HG02798 (cell line): ENCODE measurements around the gene DDX18.

Source experiments
- ATAC-seq: cut with Tn5 transposase; IDR thresholded peaks from one replicate; pipeline ENCODE4 v1.9.1; 2021; ENCODE audit warnings: mild to moderate bottlenecking; ENCODE audit not compliant: unreplicated experiment, poor library complexity

DDX18 gene

GRCh38 chr2:117832905-117833613 is 18.6 kb downstream of the DDX18 start:
- no peak for ATAC-seq

GRCh38 chr2:117833911-117834310 is 19.4 kb downstream of the DDX18 start:
- ATAC-seq, result peak; percentile 41

GRCh38 chr2:117834992-117835391 is 20.5 kb downstream of the DDX18 start:
- ATAC-seq, result no peak

GRCh38 chr2:117835990-117836760 is 21.7 kb downstream of the DDX18 start:
- peak; percentile 85 for ATAC-seq

- ATAC-seq, result no peak
Measured at GRCh38 chr2:117845304-117845703, 30.8 kb downstream of the DDX18 start.

GRCh38 chr2:117850015-117850414 is 35.5 kb downstream of the DDX18 start:
- ATAC-seq, result no peak

- ATAC-seq, result no peak
Measured at GRCh38 chr2:117850461-117850860, 36.0 kb downstream of the DDX18 start.

- no peak for ATAC-seq
Measured at GRCh38 chr2:117851969-117852368, 37.5 kb downstream of the DDX18 start.

GRCh38 chr2:117853316-117853715 is 38.8 kb downstream of the DDX18 start:
- no peak for ATAC-seq

GRCh38 chr2:117853873-117854272 is 39.4 kb downstream of the DDX18 start:
- no peak for ATAC-seq

GRCh38 chr2:117854610-117855009 is 40.1 kb downstream of the DDX18 start:
- no peak for ATAC-seq

- no peak for ATAC-seq
Measured at GRCh38 chr2:117855886-117856285, 41.4 kb downstream of the DDX18 start.

- ATAC-seq, result no peak
Measured at GRCh38 chr2:117856415-117857210, 42.1 kb downstream of the DDX18 start.

GRCh38 chr2:117858336-117858735 is 43.8 kb downstream of the DDX18 start:
- no peak for ATAC-seq

GRCh38 chr2:117858892-117859531 is 44.5 kb downstream of the DDX18 start:
- ATAC-seq, result no peak

GRCh38 chr2:117859532-117859911 is 45.0 kb downstream of the DDX18 start:
- no peak for ATAC-seq

GRCh38 chr2:117859924-117860647 is 45.6 kb downstream of the DDX18 start:
- ATAC-seq, result no peak

- ATAC-seq, result no peak
Measured at GRCh38 chr2:117862459-117862858, 48.0 kb downstream of the DDX18 start.

- no peak for ATAC-seq
Measured at GRCh38 chr2:117875786-117876185, 61.3 kb downstream of the DDX18 start.

- no peak for ATAC-seq
Measured at GRCh38 chr2:117879003-117879402, 64.5 kb downstream of the DDX18 start.
